Measurements from ENCODE around the gene TSR3. TPM values are rescaled to one million over a fixed set of nuclear protein-coding genes. Genes with fewer than 3 reads are reported as not detected.

Gene TSR3
- total and polyA plus RNA-seq, 8 donors, result 9.3 to 441 (median 65.0) TPM

DNA sequence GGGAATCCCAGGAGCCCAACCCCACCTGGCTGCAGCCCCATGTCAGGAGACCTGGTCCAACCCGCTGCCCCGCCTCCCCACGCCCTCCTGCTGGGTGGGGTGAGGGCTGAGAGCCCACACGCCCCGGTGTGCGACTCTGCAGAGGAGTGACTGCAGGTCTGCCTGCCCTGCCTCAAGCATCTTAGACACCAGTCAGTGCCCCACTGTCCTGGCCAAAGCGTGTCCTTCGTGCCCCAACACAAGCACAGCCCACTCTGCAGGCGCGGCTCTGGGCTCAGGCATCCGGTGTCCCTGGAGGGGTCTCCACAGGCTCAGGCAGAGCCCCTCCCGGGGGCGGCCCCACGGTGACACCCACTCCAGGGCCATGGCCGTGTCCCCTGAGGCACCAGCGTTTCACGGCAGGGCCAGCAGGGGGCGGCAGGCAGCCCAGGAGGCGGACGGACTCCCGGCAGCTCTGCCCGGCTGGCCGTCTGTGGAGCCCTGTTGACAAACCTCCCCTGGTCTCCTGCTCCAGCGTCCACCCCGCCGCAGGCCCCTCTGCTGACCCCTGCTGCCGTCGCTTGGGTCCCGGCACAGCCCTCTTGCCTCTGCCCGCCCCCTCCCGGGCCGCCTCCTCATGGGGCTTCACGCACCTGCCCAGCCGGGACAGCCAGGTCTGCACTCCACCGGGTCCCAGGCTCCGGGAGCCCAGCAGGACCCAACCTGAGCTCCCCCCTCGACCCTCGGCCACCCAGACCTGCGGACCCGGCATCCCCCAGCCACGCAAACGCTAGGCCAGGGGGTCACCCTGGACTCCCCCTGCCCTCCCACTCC is 50.8 kb downstream of the TSR3 start:
- TF ChIP-seq EP300 (IDR thresholded peaks at IDR 0.05) (no peak), POLR2AphosphoS5 (IDR thresholded peaks at IDR 0.05) (peak in 1 of 3 donors; percentile 8)
- TF ChIP-seq, protein P1, sequence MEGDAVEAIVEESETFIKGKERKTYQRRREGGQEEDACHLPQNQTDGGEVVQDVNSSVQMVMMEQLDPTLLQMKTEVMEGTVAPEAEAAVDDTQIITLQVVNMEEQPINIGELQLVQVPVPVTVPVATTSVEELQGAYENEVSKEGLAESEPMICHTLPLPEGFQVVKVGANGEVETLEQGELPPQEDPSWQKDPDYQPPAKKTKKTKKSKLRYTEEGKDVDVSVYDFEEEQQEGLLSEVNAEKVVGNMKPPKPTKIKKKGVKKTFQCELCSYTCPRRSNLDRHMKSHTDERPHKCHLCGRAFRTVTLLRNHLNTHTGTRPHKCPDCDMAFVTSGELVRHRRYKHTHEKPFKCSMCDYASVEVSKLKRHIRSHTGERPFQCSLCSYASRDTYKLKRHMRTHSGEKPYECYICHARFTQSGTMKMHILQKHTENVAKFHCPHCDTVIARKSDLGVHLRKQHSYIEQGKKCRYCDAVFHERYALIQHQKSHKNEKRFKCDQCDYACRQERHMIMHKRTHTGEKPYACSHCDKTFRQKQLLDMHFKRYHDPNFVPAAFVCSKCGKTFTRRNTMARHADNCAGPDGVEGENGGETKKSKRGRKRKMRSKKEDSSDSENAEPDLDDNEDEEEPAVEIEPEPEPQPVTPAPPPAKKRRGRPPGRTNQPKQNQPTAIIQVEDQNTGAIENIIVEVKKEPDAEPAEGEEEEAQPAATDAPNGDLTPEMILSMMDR (IDR thresholded peaks at IDR 0.05), result peak in 5 of 7 experiments; percentile 48 to 85 (median 69)
- DNase-seq, result peak; percentile 80 to 89
- Histone ChIP-seq H3K9me3 (no peaks in the 10 kb centered on the region), H3K4me1 (peaks cover 26 to 39% (median 34%) of the 10 kb centered on the region in 4 donors), H3K27ac (no peak overlapping the region), H3K36me3 (no peaks in the 10 kb centered on the region), H3K4me3 (peak overlapping the region in 3 of 4 donors; percentile 21 to 31 (median 24)), H3K27me3 (peaks cover 4 to 57% (median 7%) of the 10 kb centered on the region in 3 donors)
- 7 to 18% (median 11%) methylated on average over 17 to 42 of the region's 42 CpGs for WGBS, 5 donors
- intact Hi-C loops (cut with DNase I; ENCODE audit: low total_unique reads), result no loop called here

- WGBS, 5 donors, result 40 to 61% (median 54%) methylated on average over 12 of the region's 12 CpGs
- H3K9me3 ChIP-seq, result no peaks in the 10 kb centered on the region
- H3K27ac ChIP-seq, result no peak overlapping the region
- H3K36me3 ChIP-seq, result no peaks in the 10 kb centered on the region
- H3K27me3 ChIP-seq, result peaks cover 4 to 63% (median 7%) of the 10 kb centered on the region in 3 donors
- TF ChIP-seq, protein P1 (IDR thresholded peaks at IDR 0.05), result no peak
- TF ChIP-seq EP300 (IDR thresholded peaks at IDR 0.05) (no peak), POLR2A (IDR thresholded peaks at IDR 0.05) (no peak), POLR2AphosphoS5 (IDR thresholded peaks at IDR 0.05) (no peak)
- no peak for DNase-seq
- no peak overlapping the region for H3K4me3 ChIP-seq
- intact Hi-C loops (cut with DNase I; ENCODE audit: low total_unique reads), result no loop called here
- H3K4me1 ChIP-seq, result peaks cover 26 to 39% (median 34%) of the 10 kb centered on the region in 4 donors
Observed at GRCh38 chr16:1299868-1300203, 51.8 kb downstream of the TSR3 start.

Other genes starting within 250 kb of the TSR3 start
- gene CACNA1H, start 198.8 kb downstream of the TSR3 start, total RNA-seq, result 10 to 100 TPM; 15.8 to 49.6 (median 33.3) TPM
- 10 to 100 TPM in 1 of 3 donors, 1 to 10 TPM in 2; 1.5 to 14.5 (median 4.2) TPM for gene CACNA1H, start 198.8 kb downstream of the TSR3 start, polyA plus RNA-seq
- 10 to 100 TPM in 1 of 5 donors, not detected in 4; 22.9 TPM for gene TPSG1, start 126.6 kb downstream of the TSR3 start, total RNA-seq
- 1 to 10 TPM in 1 of 3 donors, under 1 TPM in 1, not detected in 1; 0.10 to 1.2 TPM for gene TPSG1, start 126.6 kb downstream of the TSR3 start, polyA plus RNA-seq
- gene TPSB2, start 121.7 kb downstream of the TSR3 start, total RNA-seq, result 100 to 1,000 TPM in 2 of 5 donors, 10 to 100 TPM in 1, 1 to 10 TPM in 1, not detected in 1; 1.8 to 158 (median 70.5) TPM
- 100 to 1,000 TPM in 1 of 3 donors, 10 to 100 TPM in 2; 19.0 to 164 (median 47.9) TPM for gene TPSB2, start 121.7 kb downstream of the TSR3 start, polyA plus RNA-seq
- 100 to 1,000 TPM in 3 of 5 donors, 10 to 100 TPM in 2; 15.4 to 202 (median 110) TPM for gene TPSAB1, start 111.2 kb downstream of the TSR3 start, total RNA-seq
- gene TPSAB1, start 111.2 kb downstream of the TSR3 start, polyA plus RNA-seq, result 100 to 1,000 TPM in 1 of 3 donors, 10 to 100 TPM in 2; 16.9 to 115 (median 32.1) TPM
- gene TPSD1, start 95.8 kb downstream of the TSR3 start, total RNA-seq, result 1 to 10 TPM in 1 of 5 donors, not detected in 4; 7.6 TPM
- gene TPSD1, start 95.8 kb downstream of the TSR3 start, polyA plus RNA-seq, result 1 to 10 TPM in 2 of 3 donors, under 1 TPM in 1; 0.70 to 6.4 (median 2.6) TPM
- 10 to 100 TPM; 42.0 to 71.0 (median 48.0) TPM for gene UBE2I, start 42.2 kb downstream of the TSR3 start, total RNA-seq
- 10 to 100 TPM; 42.2 to 48.2 (median 42.6) TPM for gene UBE2I, start 42.2 kb downstream of the TSR3 start, polyA plus RNA-seq
- gene BAIAP3, start 18.2 kb downstream of the TSR3 start, total RNA-seq, result 10 to 100 TPM in 1 of 5 donors, 1 to 10 TPM in 4; 3.7 to 94.7 (median 6.7) TPM
- gene BAIAP3, start 18.2 kb downstream of the TSR3 start, polyA plus RNA-seq, result 1 to 10 TPM; 1.5 to 3.6 (median 2.5) TPM
- gene GNPTG, start 53 bp upstream of the TSR3 start, total RNA-seq, result 10 to 100 TPM; 32.5 to 87.9 (median 42.0) TPM
- 10 to 100 TPM; 30.0 to 56.1 (median 30.4) TPM for gene GNPTG, start 53 bp upstream of the TSR3 start, polyA plus RNA-seq
- gene UNKL, start 62.8 kb upstream of the TSR3 start, total RNA-seq, result 10 to 100 TPM; 13.6 to 75.0 (median 50.2) TPM
- 1 to 10 TPM; 4.8 to 5.5 (median 5.0) TPM for gene UNKL, start 62.8 kb upstream of the TSR3 start, polyA plus RNA-seq
- 10 to 100 TPM in 2 of 5 donors, 1 to 10 TPM in 1, not detected in 2; 3.3 to 21.1 (median 16.3) TPM for gene UQCC4, start 68.9 kb upstream of the TSR3 start, total RNA-seq
- 10 to 100 TPM; 21.0 to 22.8 (median 21.2) TPM for gene UQCC4, start 68.9 kb upstream of the TSR3 start, polyA plus RNA-seq
- gene PERCC1, start 79.2 kb upstream of the TSR3 start, total RNA-seq, result 10 to 100 TPM in 1 of 5 donors, 1 to 10 TPM in 1, not detected in 3; 2.0 to 21.4 TPM
- gene PERCC1, start 79.2 kb upstream of the TSR3 start, polyA plus RNA-seq, result 1 to 10 TPM in 1 of 3 donors, not detected in 2; 3.3 TPM
- gene CCDC154, start 92.7 kb upstream of the TSR3 start, total RNA-seq, result not detected
- 1 to 10 TPM in 2 of 3 donors, under 1 TPM in 1; 0.31 to 4.5 (median 3.1) TPM for gene CCDC154, start 92.7 kb upstream of the TSR3 start, polyA plus RNA-seq
- gene CLCN7, start 123.2 kb upstream of the TSR3 start, total RNA-seq, result 100 to 1,000 TPM in 2 of 5 donors, 10 to 100 TPM in 3; 47.2 to 489 (median 69.1) TPM
- 10 to 100 TPM in 2 of 3 donors, 1 to 10 TPM in 1; 8.7 to 36.5 (median 27.3) TPM for gene CLCN7, start 123.2 kb upstream of the TSR3 start, polyA plus RNA-seq
- gene PTX4, start 137.1 kb upstream of the TSR3 start, total RNA-seq, result not detected
- gene PTX4, start 137.1 kb upstream of the TSR3 start, polyA plus RNA-seq, result not detected
- gene TELO2, start 141.5 kb upstream of the TSR3 start, total RNA-seq, result 100 to 1,000 TPM in 2 of 5 donors, 10 to 100 TPM in 3; 23.5 to 107 (median 29.8) TPM
- 10 to 100 TPM; 12.4 to 53.6 (median 34.4) TPM for gene TELO2, start 141.5 kb upstream of the TSR3 start, polyA plus RNA-seq
- gene TMEM204, start 181.8 kb upstream of the TSR3 start, total RNA-seq, result 10 to 100 TPM in 3 of 5 donors, 1 to 10 TPM in 2; 2.7 to 45.8 (median 15.2) TPM
- 10 to 100 TPM; 10.2 to 20.5 (median 19.9) TPM for gene TMEM204, start 181.8 kb upstream of the TSR3 start, polyA plus RNA-seq

Measured in stomach (tissue), 9 donors.